ENCODE data around the gene DNMT3A. TPM values are rescaled to one million over a fixed set of nuclear protein-coding genes. Genes with fewer than 3 reads are reported as not detected.

The DNMT3A gene
- total and polyA plus RNA-seq, 2 of the 8 experiments (the other 6 are each of a cell fraction or from before 2014, with no cell fraction given): 33.6 to 178 TPM

- ChIA-PET CTCF (ENCODE audit: partially characterized antibody) (interaction anchor here (0.8 to 3.7 kb wide), 4 partner anchors 8 to 77 kb away, joined by 3 to 17 read pairs (median 8); no protein-coding TSS in a partner anchor), POLR2A (ENCODE audit: partially characterized antibody) (no interaction called here)
- no peak overlapping the region for H2BK120ac ChIP-seq (replicated peaks; ENCODE audit: low read depth, low read length)
- H3K79me2 ChIP-seq (ENCODE audit: control insufficient read depth in 1 of 2, insufficient read depth in 2 of 2, low read length in 2 of 2): no peaks in the 10 kb centered on the region
- H4K20me1 ChIP-seq (replicated peaks in 1 of 2; ENCODE audit: control insufficient read depth in 1 of 2, insufficient read depth in 2 of 2, low read length in 2 of 2): no peaks in the 10 kb centered on the region
- DNase-seq (ENCODE audit: low read depth in 1 of 2, low spot score in 2 of 2): no peak
- H3K23ac ChIP-seq (ENCODE audit: insufficient read length): no peak overlapping the region
- H2AK5ac ChIP-seq (ENCODE audit: low read depth, low read length): peak overlapping the region; percentile 75; the same call in 1 of the 2 replicates
- H2AFZ ChIP-seq (ENCODE audit: low read length): no peak overlapping the region
- H3K4me1 ChIP-seq (replicated peaks in 1 of 4; ENCODE audit: control insufficient read depth in 3 of 4, insufficient read depth in 4 of 4, low read length in 3 of 4): peaks cover 3 to 18% (median 7%) of the 10 kb centered on the region in 4 experiments; a peak in 4 of 7 replicates
- no peak overlapping the region for H2BK20ac ChIP-seq (ENCODE audit: low read length)
- H2BK15ac ChIP-seq (ENCODE audit: low read length): peak overlapping the region; percentile 93
- no peak overlapping the region for H3K14ac ChIP-seq (ENCODE audit: insufficient read length)
- no peak overlapping the region for H3K4me3 ChIP-seq (ENCODE audit: extremely low read depth in 1 of 4, insufficient read depth in 2 of 4, low read depth in 3 of 4, low read length in 4 of 4)
- WGBS, 2 experiments (ENCODE audit: extremely low coverage in 1 of 2, insufficient coverage in 1 of 2, insufficient read length in 1 of 2, insufficient replicate concordance in 2 of 2, low coverage in 1 of 2, low lambda C conversion rate in 2 of 2, missing lambda C conversion rate in 1 of 2): 92% methylated on average over 5 of the region's 5 CpGs; no CpG with 5 or more reads in 1 of the 2 experiments
- H3K79me1 ChIP-seq (ENCODE audit: low read depth, low read length): no peaks in the 10 kb centered on the region
- H3K23me2 ChIP-seq (ENCODE audit: low read depth, low read length): no peaks in the 10 kb centered on the region
- no peak overlapping the region for H2BK12ac ChIP-seq (ENCODE audit: low read depth, low read length)
- no peaks in the 10 kb centered on the region for H3K27me3 ChIP-seq (replicated peaks in 1 of 4; ENCODE audit: control insufficient read depth in 3 of 4, extremely low read depth in 1 of 4, insufficient read depth in 3 of 4, low read length in 3 of 4)
- H3K4me2 ChIP-seq (ENCODE audit: insufficient read depth in 1 of 2, low read depth in 2 of 2, low read length in 2 of 2): no peak overlapping the region
- no peak overlapping the region for H4K91ac ChIP-seq (replicated peaks; ENCODE audit: insufficient read length, low read length)
- H3K56ac ChIP-seq (replicated peaks; ENCODE audit: insufficient read length, low read depth, low read length): no peak overlapping the region
- H3K18ac ChIP-seq (ENCODE audit: extremely low read depth, low read length): no peak overlapping the region
- H4K5ac ChIP-seq (ENCODE audit: insufficient read length, low read depth, low read length): no peak overlapping the region
- no peak overlapping the region for H2BK5ac ChIP-seq (ENCODE audit: low read depth, low read length)
- FAIRE-seq: no peak
- H3K36me3 ChIP-seq (ENCODE audit: control insufficient read depth in 2 of 4, insufficient read depth in 4 of 4, low read length in 3 of 4): no peaks in the 10 kb centered on the region
- H3K4ac ChIP-seq (replicated peaks; ENCODE audit: insufficient read length, low read depth, low read length): no peak overlapping the region
- H3K9me3 ChIP-seq (ENCODE audit: insufficient read depth in 2 of 2, low read depth in 1 of 2, low read length in 1 of 2): no peaks in the 10 kb centered on the region
- H3K9ac ChIP-seq (replicated peaks in 1 of 4; ENCODE audit: extremely low read depth in 1 of 4, low read depth in 3 of 4, low read length in 3 of 4): no peak overlapping the region
- H4K8ac ChIP-seq (ENCODE audit: extremely low read depth, insufficient read depth, low read length): no peak overlapping the region
- no peak overlapping the region for H3K27ac ChIP-seq (ENCODE audit: low read depth, low read length)
- TF ChIP-seq YY1 (IDR thresholded peaks at IDR 0.05; ENCODE audit: low read depth, low read length) (no peak), PHF8 (conservative IDR thresholded peaks at IDR 0.05; ENCODE audit: low read depth, low read length) (no peak), SP4 (IDR thresholded peaks at IDR 0.05; ENCODE audit: low read length) (no peak), RFX5 (IDR thresholded peaks at IDR 0.05; ENCODE audit: borderline replicate concordance, low read depth, low read length) (no peak), KDM4A (IDR thresholded peaks at IDR 0.05; ENCODE audit: low read depth, low read length, severe bottlenecking) (no peak), BACH1 (IDR thresholded peaks at IDR 0.05; ENCODE audit: low read length) (no peak), HDAC2 (IDR thresholded peaks at IDR 0.05; ENCODE audit: borderline replicate concordance in 1 of 2, low read depth in 2 of 2, low read length in 2 of 2) (no peak), SUZ12 (IDR thresholded peaks at IDR 0.05; ENCODE audit: low read length) (no peak), MAFK (IDR thresholded peaks at IDR 0.05; ENCODE audit: low read depth, low read length) (no peak), HDAC6 (IDR thresholded peaks at IDR 0.05; ENCODE audit: low read depth, low read length) (no peak), ZNF274 (IDR thresholded peaks at IDR 0.05; ENCODE audit: borderline replicate concordance, extremely low read depth, low read length) (no peak), EZH2 (IDR thresholded peaks at IDR 0.05; ENCODE audit: low read depth, low read length, severe bottlenecking) (no peak), FOSL1 (IDR thresholded peaks at IDR 0.05; ENCODE audit: insufficient read depth, low read depth, low read length) (no peak), ATF3 (IDR thresholded peaks at IDR 0.05; ENCODE audit: insufficient read depth, low read depth, low read length) (no peak)
Observed at GRCh38 chr2:25284756-25285155, 57.0 kb downstream of the DNMT3A start.
